Smooth muscle cell of the brain vasculature (primary cell): Measurements from ENCODE around the gene MZF1.
"Not testable (repeated sequence)": the region's sequence is repeated elsewhere in the genome, so short reads cannot be mapped to it uniquely, and the experiment has no call there.

Experiments used
- DNase-seq: peaks from one replicate; pipeline ENCODE4 v3.0.0-alpha.2; 2012; ENCODE audit warnings: low read depth, low spot score

Gene MZF1

DNA sequence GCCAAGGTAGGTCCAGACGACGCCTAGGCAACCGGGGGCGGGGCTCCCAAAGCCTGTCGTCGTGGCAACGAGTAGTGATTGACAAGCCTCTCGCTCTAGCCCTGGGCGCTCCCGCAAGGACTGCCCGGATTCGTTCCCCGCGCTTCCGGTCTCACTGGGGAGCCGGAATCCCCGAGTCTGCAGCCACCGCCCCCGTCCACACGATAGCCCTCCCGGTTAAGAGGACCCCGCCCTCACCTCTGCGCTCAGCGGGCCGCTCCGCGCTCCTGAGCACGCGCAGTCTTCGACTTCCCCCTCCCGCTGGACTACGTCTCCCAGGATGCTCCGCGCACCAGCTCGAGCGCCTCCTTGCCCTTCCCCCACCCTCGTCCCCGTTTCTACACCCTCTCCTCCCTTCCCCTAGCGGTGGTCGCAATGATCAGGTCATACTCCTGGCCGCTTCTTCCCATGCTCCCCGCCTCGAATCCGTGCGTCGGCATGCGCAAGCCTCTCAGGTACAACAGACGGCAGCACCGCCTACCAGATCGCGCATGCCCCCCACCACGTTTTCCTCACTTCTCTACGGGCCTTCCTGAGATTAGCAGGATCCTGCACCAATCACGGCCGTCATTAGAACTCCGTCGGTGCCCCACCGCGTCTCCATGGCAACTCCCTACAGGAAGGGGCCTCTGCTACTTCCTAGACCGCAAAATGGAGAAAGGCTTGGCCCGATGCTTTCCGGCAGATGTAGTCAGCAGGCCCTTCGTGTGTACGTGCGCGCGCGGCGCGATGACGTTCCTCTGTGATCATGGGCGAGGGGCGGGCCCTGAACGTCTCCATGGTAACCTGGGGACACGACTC is at the start of gene MZF1:
Gene MZF1, minus strand, starts transcription at position 518 of the 840 bp plus-strand sequence. CDS start 1,946 bp downstream, outside the sequence.
- DNase-seq: peak; percentile 100

- DNase-seq: not testable (repeated sequence)
Measured at GRCh38 chr19:58607213-58607612, 34.1 kb upstream of the MZF1 start.

DNA sequence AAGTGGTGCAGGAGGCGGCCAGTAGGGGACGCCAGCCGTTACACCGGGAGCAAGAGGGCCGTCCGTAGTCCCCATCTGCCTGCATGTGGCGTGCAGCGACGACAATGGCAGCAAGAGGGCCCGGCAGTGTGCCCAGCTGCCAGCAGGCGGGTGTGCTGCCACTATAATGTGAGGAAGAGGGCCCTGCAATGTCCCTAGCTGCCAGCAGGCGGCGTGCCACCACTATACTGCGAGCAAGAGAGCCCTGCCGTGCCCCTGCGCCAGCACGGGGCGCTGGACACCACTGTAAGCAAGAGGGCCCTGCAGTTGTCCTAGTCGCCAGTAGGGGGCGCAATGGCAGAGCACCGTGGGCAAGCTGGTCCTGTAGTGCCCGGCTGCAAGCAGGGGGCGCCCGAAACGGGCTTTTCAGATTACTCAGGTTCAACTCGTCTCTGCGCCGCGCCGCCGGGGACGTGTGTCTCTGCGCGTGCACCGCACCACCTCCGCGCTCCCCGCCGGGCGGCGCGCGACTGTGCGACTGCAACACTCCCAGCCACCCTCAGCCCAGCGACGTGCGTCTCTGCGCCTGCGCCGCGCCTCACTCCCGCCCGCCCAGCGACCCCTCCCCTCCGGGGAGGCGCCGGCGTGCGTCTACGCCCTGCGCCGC is 33.2 kb upstream of the MZF1 start:
- not testable (repeated sequence) for DNase-seq

DNA sequence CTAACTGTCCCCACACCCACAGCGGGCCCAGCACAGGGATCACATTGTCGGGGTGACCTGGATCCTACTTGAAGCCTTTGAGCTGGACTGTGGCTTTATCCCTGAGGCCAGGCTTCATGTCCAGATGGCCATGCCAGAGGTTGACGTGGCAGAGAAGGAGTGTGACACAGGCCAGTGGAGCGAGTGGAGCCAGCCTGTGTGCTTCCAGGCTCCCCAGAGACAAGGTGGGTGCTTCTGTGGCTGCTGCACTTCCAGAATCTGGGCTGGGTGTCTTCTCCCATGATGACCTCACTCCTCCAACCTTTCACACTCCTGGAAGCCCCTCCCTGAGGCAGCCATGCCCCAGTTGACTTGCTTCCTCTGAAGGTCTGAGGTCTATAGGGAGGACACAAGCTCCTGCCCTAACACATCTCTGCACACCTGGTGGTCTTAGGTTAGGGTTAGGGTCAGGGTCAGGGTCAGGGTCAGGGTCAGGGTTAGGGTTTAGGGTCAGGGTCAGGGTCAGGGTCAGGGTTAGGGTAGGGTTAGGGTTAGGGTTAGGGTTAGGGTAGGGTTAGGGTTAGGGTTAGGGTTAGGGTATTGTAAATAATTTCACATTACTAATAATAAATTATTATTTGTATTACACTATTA is 13.1 kb upstream of the MZF1 start:
- no peak for DNase-seq

- no peak for DNase-seq
Measured at GRCh38 chr19:58585442-58586132, 12.5 kb upstream of the MZF1 start.

DNA sequence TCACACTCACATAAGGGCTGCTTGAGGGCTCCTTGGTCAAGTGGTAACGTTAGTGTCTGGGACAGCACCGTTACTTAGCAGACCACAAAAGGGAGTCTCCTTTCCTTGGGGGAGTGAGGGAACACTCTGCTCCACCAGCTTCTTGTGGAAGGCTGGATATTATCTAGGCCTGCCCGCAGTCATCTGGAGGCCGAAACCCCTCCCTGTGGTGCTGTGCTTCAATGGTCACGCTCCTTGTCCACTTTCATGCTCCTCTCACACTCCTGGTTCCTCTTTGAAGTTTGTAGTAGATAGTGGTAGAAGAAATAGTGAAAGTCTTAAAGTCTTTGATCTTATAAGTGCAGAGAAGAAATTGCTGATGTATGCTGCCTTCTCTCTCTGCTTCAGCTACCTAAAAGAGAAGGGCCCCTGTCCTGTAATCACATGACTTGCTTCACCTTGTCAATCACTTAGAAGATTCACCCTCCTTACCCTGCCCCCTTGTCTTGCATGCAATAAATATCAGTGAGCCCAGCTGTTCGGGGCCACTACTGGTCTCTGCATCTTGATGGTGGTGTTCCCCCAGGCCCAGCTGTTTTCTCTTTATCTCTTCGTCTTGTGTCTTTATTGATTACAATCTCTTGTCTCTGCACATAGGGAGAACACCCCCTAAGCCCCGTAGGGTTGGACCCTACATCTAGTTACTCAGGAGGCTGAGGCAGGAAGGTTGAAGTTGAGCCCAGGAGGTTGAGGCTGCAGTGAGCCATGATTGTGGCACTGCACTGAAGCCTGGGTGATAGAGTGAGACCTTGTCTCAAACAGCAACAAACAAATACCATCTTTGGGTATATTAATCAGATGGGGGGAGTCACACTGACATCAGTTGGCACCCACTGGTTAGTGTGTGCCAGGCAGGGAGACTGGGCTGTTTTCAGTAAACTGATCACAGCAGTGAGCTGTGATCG is 11.6 kb upstream of the MZF1 start:
- no peak for DNase-seq

DNA sequence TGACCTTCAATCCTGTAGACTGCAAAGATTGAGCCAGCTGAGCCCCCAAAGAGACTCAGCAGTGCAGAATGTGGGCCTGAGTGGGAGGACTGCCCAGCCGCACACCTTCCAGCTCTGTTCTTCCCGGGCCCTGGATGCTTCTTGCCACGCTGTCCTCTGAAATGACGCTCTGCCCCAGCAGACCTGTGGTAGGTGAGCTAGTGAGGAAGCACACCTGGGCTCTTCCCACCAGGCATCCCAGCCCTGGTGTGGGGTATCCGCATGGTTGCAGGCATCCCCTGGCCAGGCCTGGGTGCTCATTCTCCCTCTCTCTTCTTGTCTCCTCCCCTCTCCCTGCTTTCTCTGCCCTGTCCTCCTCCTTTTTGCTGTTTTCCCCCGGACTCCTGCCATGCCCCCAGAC is 9.8 kb upstream of the MZF1 start:
- no peak for DNase-seq

DNA sequence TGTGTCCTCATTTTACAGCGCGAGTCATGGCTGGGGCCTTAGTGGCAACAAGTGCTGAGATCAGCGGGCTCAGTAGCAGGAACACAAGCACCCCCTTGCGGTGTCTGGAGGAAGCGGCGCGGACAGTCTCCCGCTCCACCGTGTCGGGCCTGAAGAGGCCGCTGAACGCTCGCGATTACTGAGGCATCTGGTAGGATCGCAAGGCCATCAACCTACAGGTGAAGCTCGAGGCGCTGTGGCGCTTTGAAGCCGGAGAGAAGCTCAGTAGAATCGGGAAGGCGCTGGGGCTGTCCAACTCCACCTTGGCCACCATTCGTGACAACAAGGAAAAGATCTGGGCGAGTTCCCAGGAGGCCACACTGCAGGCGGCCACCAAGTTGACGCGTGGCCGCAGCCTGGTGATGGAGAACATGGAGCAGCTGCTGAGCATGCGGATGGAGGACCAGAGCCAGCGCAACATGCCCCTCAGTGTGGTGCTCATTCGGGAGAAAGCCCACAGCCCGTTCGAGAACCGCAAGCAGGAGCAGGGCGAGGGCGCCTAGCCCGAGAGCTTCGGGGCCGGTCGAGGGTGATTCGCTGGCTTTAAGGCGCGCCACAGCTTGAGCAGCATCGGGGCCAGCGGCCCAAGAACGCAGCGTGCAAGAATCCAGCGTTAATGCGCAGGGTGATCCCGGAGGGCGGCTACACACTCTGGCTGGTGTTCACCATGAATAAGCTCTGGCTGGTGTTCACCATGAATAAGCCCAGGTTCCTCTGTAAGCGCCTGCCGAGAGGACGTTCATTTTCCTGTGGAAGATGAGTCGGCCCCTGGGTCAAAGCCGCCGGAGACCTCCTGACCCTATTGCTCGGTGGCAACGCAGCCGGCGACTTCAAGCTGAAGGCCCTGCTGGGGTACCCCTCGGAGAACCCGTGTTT is 8.3 kb upstream of the MZF1 start:
- DNase-seq: peak; percentile 50

DNA sequence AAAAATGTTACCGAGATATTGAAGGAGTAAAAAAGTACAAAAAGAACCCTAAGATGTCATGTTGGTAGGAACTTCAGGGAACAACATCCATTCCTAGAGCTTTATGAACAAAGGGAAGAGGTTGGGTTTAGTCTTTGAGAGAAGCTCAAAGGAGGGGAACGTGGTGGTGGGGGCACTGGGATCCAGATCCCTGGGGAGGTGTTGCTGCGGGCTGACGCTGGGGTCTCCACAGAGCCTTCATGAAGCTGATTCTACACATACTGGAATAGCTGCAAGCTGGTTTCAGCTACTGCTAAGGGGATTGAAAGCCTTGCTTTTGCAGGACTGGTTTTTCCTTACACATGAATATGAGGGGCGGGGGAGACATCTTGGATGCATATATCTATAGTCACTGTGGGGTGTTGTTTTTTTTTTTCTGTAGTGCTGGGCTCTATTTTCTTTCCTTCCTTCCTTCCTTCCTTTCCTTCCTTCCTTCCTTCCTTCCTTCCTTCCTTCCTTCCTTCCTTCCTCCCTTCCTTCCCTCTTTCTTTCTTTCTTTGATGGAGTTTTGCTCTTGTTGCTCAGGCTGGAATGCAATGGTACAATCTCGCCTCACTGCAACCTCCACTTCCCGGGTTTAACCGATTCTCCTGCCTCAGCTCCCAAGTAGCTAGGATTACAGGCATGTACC is 6.5 kb upstream of the MZF1 start:
- DNase-seq: no peak

DNA sequence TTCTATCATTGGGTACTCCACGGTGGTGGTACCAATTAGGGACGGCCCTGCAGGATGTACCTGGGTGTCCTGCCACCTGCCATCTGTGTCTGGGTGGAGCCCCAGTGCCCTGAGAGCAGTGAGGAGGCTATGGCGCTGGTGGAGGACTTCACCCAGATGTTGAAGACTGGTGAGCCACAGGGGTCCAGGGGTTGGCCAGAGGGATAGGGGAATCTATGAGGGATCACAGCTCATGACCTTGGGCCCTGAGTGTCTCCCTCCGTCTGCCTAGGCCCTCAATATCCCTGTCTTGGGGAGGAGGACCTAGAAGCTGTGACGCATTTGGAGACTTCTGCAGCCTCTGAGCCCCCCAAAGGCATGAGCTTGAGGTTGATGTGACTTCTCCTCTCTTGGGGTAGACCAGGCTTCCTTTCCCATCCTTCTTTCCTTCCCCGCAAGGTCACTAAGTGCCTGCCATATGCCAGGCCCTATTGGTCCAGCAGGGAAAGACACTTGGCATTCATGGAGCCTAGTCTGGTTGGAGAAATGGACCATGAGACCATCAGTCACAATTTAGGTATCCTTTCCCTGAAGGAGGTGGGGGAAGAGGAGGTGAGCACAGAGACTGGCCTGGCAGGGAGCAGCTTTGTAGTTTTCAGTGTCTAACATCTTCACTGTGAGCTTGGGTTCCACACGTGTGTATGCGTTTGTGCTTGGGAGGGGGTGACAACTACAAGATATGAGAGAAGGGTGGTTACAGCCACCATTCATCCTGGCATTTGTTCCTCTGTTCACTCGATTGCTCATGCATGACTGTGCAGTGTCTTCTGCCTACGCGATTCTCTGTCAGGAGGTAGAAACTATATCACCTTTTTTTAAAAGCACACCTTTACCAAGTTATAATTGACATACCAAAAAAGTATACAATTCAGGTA is 5.1 kb upstream of the MZF1 start:
- DNase-seq: no peak

DNA sequence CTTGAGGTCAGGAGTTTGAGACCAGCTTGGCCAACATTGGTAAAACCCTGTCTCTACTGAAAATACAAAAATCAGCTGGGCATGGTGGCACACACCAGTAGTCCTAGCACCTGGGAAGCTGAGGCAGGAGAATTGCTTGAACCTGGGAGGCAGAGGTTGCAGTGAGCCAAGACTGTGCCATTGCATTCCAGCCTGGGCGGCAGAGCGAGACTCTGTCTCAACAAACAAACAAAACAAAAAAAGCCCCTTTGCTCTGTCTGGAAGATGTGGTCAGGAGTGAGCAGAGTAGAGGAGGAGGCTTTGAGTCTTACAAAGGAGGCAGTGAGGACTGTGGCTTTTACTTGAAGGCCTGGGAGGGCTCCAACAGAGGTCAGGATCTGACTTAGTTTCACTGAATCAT is 4.4 kb upstream of the MZF1 start:
- DNase-seq: not testable (repeated sequence)

GRCh38 chr19:58575183-58576041 is 2.3 kb upstream of the MZF1 start:
- peak; percentile 76 for DNase-seq

- DNase-seq: no peak
Measured at GRCh38 chr19:58573658-58574164, 576 bp upstream of the MZF1 start.

- DNase-seq: no peak
Measured at GRCh38 chr19:58572026-58572817, 913 bp downstream of the MZF1 start.

DNA sequence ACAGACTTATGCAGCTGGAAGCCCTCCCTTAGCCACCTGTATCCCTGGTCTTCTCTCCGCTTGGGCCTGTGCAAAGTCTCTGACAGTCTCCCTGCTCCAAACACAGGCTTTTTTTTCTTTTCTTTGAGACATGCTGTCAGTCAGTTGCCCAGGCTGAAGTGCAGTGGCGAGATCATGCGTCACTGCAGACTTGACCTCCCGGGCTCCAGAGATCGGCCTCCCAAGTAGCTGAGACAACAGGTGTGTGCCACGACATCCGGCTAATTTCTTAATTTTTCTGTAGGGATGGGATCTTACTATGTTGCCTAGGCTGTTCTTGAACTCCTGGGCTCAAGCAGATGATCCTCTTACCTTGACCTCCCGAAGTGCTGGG is 1.6 kb downstream of the MZF1 start:
- no peak for DNase-seq
